Stimulated activated CD4-positive, alpha-beta T cell treated with anti-CD3 and anti-CD28 coated beads, TNF-alpha, amount 100 ng/mL, for 4 hours (primary cell): Measurements from ENCODE around the gene CTSO.
"Not testable (repeated sequence)": the region's sequence is repeated elsewhere in the genome, so short reads cannot be mapped to it uniquely, and the experiment has no call there.

ENCODE experiments used
- DNase-seq, 3 experiments: peaks; one replicate each; pipeline ENCODE4 v3.0.0-alpha.2; 2020; ENCODE audit warnings: low read depth in 3 of 3

CTSO gene

DNA sequence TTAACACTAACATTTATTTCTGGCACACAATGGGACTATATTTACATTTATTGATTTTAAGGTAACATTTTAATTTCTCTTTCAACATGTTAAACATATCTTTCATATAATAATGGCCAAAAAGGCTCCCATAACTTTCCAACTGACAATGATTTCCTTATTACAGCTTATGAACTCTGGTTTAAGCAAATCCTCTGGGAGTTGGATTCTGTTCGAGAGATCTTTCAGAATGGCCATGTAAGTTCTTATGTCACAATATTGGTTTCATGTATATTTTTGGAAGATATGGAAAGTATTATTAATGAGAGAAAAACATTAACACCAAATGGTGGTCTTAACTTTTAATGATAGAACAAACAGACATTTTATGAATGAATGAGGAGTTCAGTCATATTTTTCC is 46.1 kb downstream of the CTSO start:
- no peak for DNase-seq

DNA sequence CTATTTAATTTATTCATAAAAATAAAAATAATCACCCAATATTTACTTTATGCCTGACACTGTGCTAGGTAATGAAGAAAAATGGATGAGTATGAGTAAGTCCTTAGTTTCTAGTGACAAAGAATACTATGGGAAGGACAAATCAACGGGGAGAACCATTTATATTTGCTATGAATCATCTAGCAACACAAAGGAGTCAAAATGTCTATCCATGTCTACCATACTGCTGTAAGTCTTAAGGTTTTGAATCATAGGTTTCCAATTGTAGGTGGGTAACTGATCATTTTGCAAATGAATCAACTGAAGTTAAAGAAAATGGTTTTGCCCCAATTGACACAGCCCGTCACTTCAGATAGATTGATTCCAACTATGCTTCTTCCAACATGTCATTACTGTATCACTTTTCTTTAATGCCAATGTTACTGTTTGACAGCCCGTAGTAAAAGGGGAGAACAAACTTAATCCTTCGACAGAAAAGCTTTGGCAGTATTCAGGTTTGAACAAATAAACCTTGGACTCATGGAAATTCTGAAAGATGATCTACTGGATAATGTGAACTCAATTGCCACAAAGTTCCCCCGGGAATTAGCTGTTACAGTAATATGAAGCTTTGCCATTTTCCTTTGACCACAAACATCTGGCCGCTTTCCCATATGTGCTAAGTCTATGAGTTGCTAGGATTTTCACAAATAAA is 47.0 kb downstream of the CTSO start:
- DNase-seq, result no peak

GRCh38 chr4:155904331-155904730 is 49.3 kb downstream of the CTSO start:
- DNase-seq, result no peak

DNA sequence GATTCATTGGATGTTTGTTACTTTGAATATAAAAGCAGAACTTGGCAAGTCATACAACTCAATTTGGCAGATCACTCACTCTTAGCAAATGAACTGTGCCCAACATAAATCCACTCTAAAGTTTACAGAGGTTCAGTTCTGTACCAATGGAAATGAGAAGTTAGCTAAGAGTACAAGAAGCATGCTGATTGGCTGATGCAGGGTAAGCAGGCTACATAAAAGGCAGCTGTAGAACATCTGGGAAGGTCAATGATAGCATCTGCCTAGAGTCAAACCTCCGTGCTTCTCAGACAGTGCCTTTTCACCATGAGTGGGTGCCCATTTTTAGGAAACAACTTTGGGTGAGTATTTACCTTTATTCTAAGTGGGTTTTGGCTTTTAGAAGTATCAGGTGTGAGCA is 50.2 kb downstream of the CTSO start, which contains the start of gene TDO2:
TSS of gene TDO2 (plus strand) at position 244 of the 400 bp plus-strand sequence. CDS start at position 307, 63 bp downstream.
- DNase-seq, result no peak

DNA sequence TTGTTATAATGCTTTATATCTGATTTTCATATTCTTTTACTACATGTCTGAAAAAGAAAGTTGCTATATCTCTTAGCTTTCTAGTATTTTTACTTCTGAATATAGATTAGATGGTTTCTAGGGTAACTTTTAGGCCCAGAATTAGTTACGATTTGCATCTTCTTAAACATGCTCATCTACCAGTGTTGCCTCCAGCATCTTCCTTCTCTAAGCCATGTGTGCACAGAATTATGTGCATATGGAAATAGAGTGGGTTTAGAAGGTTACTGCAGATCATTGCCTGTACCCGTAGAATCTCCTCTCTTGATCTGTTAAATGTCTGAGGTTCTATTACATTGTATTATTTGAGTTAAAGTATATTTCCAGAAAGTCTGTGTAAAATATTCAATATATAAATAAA is 52.7 kb downstream of the CTSO start:
- DNase-seq, result no peak

DNA sequence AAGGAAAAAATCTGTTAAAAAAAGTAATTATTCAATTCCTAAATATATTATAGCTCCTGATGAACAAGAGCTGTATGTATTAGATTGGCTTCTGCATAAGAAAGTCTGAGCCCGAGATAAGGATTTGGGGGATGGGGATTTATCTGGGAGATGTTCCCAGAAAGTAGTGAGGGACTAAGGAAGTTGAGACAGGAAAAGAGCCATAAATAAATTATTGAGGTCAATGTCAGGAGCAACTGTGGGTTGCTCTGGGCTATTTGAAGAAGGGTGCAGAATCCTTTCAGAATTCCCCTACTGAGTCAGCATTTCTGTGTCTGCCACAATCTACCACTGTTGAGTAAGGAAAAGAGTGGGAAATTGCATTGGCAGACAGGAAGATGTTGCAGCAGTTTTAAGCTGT is 53.3 kb downstream of the CTSO start:
- no peak for DNase-seq

DNA sequence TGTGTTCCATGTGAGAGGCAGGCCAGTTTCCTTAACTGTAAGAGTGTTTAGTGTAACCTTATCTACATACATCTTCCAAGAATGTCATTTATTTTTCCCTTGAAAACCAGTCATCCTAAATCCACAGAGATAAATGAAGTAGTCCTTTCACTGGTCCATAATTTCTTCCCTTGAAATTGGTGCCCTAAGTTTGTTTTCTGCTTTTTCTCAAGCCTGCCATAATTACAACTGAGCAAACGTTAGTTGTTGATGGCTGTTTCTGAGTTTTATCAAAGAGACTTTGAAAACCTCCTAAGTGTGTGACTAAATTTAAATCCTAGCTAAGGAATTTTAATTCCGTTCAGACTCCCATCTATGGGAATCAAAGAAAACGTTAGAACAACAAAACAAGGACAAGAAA is 53.8 kb downstream of the CTSO start:
- no peak for DNase-seq

GRCh38 chr4:155898371-155898770 is 55.3 kb downstream of the CTSO start:
- DNase-seq, result not testable (repeated sequence)

DNA sequence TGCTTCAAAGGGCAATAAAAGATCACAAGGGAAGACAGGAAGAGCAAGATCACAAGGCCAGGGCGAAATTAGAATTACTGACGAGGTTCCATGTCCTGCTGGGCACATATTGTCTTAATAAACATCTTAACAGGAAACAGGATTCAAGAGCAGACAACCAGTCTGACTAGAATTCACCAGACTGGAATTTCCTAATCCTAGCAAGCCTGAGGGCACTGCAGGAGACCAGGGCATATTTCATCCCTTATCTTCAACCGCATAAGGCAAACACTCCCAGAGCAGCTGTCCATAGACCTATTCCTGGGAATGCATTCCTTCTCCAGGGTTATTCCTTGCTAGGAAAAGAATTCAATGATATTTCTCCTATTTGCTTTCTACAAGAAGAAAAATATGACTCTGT is 62.6 kb downstream of the CTSO start:
- DNase-seq, result no peak

DNA sequence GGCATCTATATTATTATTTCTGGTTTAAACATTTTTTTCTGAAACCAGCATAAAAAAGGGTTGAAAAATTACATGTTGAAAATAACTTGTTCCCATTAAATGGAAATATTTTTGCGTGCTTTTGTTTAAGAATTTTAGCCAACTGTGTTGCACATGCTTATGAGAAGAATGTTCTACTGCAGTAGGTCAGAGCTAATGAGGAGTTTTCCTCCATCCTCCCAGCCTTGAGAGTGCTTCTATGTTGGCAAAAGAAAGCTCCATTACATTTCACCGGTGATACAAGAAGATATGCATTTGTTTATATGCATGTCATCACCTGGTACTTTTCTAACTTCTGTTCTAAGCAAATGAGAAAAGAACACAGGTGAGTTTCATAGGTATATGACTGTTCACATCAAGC is 63.7 kb downstream of the CTSO start:
- DNase-seq, result no peak

DNA sequence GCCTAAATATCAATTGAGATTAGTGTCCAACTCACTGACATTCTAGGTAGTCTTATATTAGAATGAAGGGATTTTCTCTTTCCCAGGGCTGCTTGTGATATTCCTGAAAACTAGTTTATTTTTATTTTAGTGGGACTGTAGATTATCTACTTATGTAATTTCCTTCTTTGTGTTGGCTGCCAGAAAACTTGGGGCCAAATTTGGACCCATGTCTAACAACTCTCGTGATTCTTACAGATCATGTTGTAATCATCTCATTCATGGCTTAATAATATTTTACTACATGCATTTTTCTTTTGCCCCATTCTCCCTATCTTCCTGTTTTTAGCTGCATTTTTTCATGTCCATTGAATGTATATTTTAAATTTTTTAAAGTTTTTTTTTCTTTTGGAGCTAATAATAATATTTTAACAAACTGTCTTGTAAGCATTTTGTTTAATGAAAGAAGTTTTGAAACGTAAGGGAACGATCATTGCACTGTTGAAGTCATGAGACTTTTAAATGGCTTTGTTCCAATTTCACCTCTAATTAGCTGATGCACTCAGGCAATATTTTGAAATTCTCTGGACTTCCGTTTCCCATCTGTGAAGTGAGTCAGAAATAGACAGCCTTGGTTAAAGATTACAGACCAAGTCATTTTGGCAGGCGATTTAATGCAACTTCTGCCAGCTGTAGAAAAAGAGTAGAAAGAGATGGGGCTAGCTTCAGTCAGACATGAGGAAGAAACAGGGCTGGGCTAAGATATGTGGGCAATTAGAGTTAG is 64.5 kb downstream of the CTSO start:
- no peak for DNase-seq

GRCh38 chr4:155887847-155888570 is 65.7 kb downstream of the CTSO start:
- no peak for DNase-seq

GRCh38 chr4:155887045-155887444 is 66.6 kb downstream of the CTSO start:
- DNase-seq, result no peak

DNA sequence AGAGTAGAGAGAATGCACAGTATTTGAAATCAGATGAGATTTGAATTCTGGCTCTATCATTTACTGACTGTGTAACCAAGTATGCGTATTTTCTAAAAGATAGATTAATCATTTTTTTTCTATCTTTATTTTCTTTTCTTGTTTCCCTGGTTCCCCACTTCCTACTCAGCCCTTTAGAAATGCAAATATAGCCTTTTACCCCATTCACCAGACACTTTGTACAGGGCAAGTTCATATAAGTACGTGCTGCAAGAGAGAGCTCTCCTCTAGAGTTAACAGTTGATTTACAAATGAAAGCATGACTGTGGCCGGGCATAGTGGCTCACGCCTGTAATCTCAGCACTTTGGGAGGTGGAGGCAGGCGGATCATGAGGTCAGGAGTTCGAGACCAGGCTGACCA is 68.0 kb downstream of the CTSO start:
- no peak for DNase-seq

- DNase-seq, result no peak
Observed at GRCh38 chr4:155883895-155884294, 69.8 kb downstream of the CTSO start.

DNA sequence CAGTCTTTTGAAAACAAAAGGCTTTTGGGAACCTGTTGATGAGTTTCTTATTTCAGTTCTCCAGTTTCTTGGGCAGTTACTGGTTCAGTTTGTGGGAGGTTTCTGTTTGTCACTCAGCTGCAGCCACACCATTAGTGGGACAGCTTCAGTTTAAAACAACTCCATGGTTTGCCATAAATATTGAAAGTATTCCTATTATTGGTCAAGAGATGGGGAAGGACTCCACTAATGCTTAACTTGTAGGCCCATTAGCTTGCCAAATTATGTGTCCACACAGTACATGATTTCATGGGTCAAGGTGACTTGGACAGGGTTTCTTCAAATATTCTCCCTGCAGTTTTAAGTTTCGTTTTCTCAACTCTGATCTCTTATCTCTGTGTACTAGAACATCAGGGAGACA is 72.1 kb downstream of the CTSO start:
- no peak for DNase-seq

DNA sequence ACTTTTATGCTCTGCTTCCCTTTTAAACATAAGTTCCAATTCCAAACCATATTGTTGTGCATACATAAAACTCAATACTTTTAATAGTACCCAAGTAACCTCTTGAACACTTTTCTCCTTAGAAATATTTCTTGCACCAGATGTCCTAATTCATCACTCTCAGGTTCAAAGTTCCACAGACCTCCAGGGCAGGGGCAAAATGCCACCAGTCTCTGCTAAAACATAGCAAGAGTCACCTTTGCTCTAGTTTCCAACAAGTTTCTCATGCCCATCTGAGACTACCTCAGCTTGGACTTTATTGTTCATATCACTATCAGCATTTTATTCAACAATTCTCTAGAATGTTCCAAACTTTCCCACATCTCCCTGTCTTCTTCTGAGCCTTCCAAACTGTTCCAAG is 73.9 kb downstream of the CTSO start:
- no peak for DNase-seq

DNA sequence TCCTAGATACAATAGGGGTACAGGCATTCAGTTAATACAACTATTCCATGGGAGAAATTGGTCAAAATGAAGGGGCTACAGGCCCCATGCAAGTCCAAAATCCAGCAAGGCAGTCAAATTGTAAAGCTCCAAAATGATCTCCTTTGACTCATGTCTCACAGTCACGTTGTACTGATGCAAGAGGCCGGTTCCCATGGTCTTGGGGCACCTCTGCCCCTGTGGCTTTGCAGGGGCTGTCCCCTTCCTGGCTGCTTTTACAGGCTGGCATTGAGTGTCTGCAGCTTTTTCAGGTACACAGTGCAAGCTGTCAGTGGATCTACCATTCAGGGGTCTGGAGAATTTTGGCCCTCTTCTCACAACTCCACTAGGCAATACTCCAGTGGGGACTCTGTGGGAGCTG is 75.1 kb downstream of the CTSO start:
- DNase-seq, result no peak

DNA sequence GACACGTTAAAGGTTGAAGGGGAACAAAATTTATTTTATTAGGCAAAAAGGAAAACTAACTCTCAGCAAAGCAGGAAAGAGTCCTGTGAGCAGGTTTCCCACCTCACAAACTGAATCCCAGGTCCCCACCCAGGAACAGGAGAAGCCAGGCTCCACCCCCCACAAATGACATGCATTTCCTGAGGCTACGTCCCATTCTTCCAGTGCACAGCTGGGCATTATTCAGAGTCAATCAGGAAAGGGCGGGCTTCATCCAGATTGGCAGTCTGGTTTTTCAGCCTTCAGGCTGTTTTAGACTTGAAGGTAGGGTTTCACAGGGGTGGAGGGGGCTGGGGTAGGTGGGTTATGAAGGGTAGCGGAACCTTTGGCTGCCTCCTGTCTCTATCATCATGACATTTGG is 75.7 kb downstream of the CTSO start:
- DNase-seq, result no peak

DNA sequence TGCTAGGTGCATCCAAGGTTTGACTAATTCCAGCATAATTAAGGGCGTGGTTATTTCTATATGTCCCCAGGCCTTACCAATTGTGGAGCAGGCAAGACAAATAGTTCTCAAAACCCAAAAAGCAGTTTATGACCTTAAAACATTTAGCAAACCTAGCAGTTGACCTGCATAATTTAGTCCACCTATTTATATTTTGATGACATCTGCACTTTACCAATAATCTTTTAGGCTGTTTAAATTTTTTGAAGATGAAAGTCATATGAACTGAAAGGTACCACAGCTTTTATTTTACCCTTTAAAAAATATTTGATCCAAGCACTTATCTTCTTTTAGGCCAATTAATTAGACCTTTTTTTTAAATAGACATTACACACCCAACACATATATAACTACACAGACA is 77.8 kb downstream of the CTSO start:
- DNase-seq, result no peak
